ENCODE measurements around the gene CSNK1E.
A peak's percentile ranks its signal among the peaks of the same experiment; 100 is the strongest.
"Not testable (repeated sequence)": the region's sequence is repeated elsewhere in the genome, so short reads cannot be mapped to it uniquely, and the experiment has no call there.

The CSNK1E gene

DNA sequence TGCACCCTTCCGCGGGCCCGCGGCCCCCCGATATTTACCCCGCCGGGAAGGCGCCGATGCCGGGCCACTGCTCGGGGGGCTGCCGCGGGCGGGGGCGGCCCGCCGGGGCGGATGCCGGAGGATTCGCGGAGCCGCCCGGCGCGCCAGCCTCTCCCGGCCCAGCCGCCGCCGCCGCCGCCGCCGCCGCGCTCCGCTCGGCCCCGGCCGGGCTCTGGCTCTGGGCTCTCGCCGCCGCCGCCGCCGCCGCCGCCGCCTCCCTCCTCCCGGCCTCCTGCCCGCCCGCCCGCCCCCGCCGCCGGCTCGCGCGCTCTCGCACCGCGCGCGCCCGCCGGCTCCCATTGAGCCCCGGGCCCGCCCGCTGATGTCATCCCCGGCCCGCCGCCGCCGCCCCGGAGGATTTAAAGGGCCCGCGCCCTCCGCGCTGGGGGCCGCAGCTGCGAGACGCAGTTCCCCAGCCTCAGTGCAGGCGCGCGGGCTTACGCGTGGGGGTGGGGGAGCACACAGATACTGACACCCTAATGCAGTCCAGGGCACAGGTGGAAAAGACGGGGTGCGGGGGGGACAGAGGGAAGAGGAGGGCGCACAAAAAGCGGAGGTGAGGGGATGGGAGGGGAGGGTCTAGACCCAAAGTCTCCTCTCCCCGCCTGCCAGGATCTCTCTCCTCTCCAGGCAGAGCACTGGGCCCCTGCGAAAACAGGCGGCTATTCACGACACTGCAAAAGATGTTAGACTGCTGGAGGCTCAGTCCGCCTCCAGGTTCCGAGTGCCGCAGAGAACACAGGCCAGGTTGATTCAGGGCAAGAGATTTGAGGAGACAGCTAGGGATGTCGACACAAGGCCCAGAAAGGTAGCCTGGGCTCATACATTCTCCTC, at the start of gene CSNK1E:
Gene CSNK1E (minus strand): TSS at position 312 of the 873 bp plus-strand sequence. CDS start 3,276 bp downstream, outside the sequence.
- Histone ChIP-seq H4K20me1 (ENCODE audit: insufficient read depth) (no peaks in the 10 kb centered on the region; the same call in 1 of the 2 replicates), H3K4me3 (IDR thresholded peaks at IDR 0.05; ENCODE audit: insufficient read depth, low read depth, low read length) (peak within 1 kb of the TSS; percentile 20), H3K36me3 (ENCODE audit: insufficient read depth) (no peaks in the 10 kb centered on the region; the same call in 1 of the 2 replicates), H3K79me2 (ENCODE audit: insufficient read depth, low read depth) (peaks cover 45% of the 10 kb centered on the region), H3K9ac (peak within 1 kb of the TSS; percentile 97), H3K4me1 (ENCODE audit: low read depth, poor library complexity, severe bottlenecking) (peaks cover 20% of the 10 kb centered on the region), H2AFZ (ENCODE audit: low read depth) (peak within 1 kb of the TSS; percentile 90), H3K4me2 (peak within 1 kb of the TSS; percentile 89), H3K27me3 (ENCODE audit: insufficient read depth, low read depth) (no peaks in the 10 kb centered on the region), H3K27ac (peak within 1 kb of the TSS; percentile 90)
- no peak for TF ChIP-seq CTCF (conservative IDR thresholded peaks at IDR 0.05; ENCODE audit: low read depth, low read length)

GRCh38 chr22:38365829-38366228, 48.6 kb upstream of the CSNK1E start:
- not testable (repeated sequence) for H3K79me2 ChIP-seq (ENCODE audit: insufficient read depth, low read depth); H4K20me1 ChIP-seq (ENCODE audit: insufficient read depth); H3K27ac ChIP-seq; H3K36me3 ChIP-seq (ENCODE audit: insufficient read depth); H3K9ac ChIP-seq; H3K27me3 ChIP-seq (ENCODE audit: insufficient read depth, low read depth); H2AFZ ChIP-seq (ENCODE audit: low read depth); H3K4me2 ChIP-seq; H3K4me3 ChIP-seq (IDR thresholded peaks at IDR 0.05; ENCODE audit: insufficient read depth, low read depth, low read length)
- peaks cover 29% of the 10 kb centered on the region for H3K4me1 ChIP-seq (ENCODE audit: low read depth, poor library complexity, severe bottlenecking)

- H2AFZ ChIP-seq (ENCODE audit: low read depth); H3K4me2 ChIP-seq; H3K79me2 ChIP-seq (ENCODE audit: insufficient read depth, low read depth); H4K20me1 ChIP-seq (ENCODE audit: insufficient read depth); H3K9ac ChIP-seq; H3K4me3 ChIP-seq (IDR thresholded peaks at IDR 0.05; ENCODE audit: insufficient read depth, low read depth, low read length); H3K27ac ChIP-seq; H3K27me3 ChIP-seq (ENCODE audit: insufficient read depth, low read depth); H3K36me3 ChIP-seq (ENCODE audit: insufficient read depth): not testable (repeated sequence)
- H3K4me1 ChIP-seq (ENCODE audit: low read depth, poor library complexity, severe bottlenecking): peaks cover 25% of the 10 kb centered on the region
Measured at GRCh38 chr22:38365174-38365573, 47.9 kb upstream of the CSNK1E start.

DNA sequence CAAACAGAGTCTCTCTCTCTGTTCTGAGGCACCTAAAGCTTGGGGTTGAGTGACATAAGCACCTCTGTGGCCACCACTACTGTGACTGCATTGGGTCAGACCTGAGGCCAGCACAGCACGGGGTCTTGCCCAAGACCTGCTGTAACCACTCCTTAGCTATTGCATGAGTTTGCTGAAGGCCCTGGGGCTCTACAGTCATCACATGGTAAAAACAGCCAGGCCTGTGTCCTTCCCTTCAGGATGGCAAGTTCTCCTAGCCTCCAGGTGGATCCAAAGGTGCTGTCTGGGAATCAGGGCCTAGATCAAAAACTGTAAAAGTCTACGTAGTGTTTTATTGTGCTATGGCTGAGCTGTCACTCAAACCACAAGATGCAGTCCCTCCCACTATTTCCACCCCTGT, 43.3 kb upstream of the CSNK1E start:
- not testable (repeated sequence) for H3K4me2 ChIP-seq; H3K27ac ChIP-seq; H2AFZ ChIP-seq (ENCODE audit: low read depth)

DNA sequence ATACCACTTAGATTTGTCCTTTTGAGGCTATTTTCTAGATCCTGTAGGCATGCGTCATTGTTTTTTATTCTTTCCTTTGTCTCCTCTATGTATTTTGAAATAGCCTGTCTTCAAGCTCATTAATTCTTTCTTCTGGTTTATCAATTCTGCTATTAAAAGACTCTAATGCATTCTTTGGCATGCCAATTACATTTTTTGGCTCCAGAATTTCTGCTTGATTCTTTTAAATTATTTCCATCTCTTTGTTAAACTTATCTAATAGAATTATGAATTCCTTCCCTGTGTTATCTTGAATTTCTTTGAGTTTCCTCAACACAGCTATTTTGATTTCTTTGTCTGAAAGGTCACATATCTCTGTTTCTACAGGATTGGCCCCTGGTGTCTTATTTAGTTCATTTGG, 42.6 kb upstream of the CSNK1E start:
- not testable (repeated sequence) for H3K27ac ChIP-seq; H3K9ac ChIP-seq; H3K4me3 ChIP-seq (IDR thresholded peaks at IDR 0.05; ENCODE audit: insufficient read depth, low read depth, low read length); H3K4me2 ChIP-seq; H4K20me1 ChIP-seq (ENCODE audit: insufficient read depth); H2AFZ ChIP-seq (ENCODE audit: low read depth); H3K27me3 ChIP-seq (ENCODE audit: insufficient read depth, low read depth); H3K79me2 ChIP-seq (ENCODE audit: insufficient read depth, low read depth)
- H3K36me3 ChIP-seq (ENCODE audit: insufficient read depth): peaks cover 10% of the 10 kb centered on the region; the same call in 1 of the 2 replicates
- peaks cover 39% of the 10 kb centered on the region for H3K4me1 ChIP-seq (ENCODE audit: low read depth, poor library complexity, severe bottlenecking)

More for the DNA sequence above, 43.3 kb upstream of the CSNK1E start:
- H3K4me1 ChIP-seq (ENCODE audit: low read depth, poor library complexity, severe bottlenecking): peaks cover 45% of the 10 kb centered on the region
- not testable (repeated sequence) for H3K4me3 ChIP-seq (IDR thresholded peaks at IDR 0.05; ENCODE audit: insufficient read depth, low read depth, low read length); H4K20me1 ChIP-seq (ENCODE audit: insufficient read depth); H3K9ac ChIP-seq; H3K79me2 ChIP-seq (ENCODE audit: insufficient read depth, low read depth); H3K27me3 ChIP-seq (ENCODE audit: insufficient read depth, low read depth)
- H3K36me3 ChIP-seq (ENCODE audit: insufficient read depth): peaks cover 10% of the 10 kb centered on the region; the same call in 1 of the 2 replicates

- Histone ChIP-seq H3K36me3 (ENCODE audit: insufficient read depth) (peaks cover 10% of the 10 kb centered on the region; the same call in 1 of the 2 replicates), H3K4me1 (ENCODE audit: low read depth, poor library complexity, severe bottlenecking) (peaks cover 37% of the 10 kb centered on the region)
- H3K4me2 ChIP-seq; H4K20me1 ChIP-seq (ENCODE audit: insufficient read depth); H3K27me3 ChIP-seq (ENCODE audit: insufficient read depth, low read depth); H2AFZ ChIP-seq (ENCODE audit: low read depth); H3K79me2 ChIP-seq (ENCODE audit: insufficient read depth, low read depth); H3K4me3 ChIP-seq (IDR thresholded peaks at IDR 0.05; ENCODE audit: insufficient read depth, low read depth, low read length); H3K9ac ChIP-seq; H3K27ac ChIP-seq: not testable (repeated sequence)
Measured at GRCh38 chr22:38357971-38358370, 40.7 kb upstream of the CSNK1E start.
